Lung (tissue), 12 donors: Measurements from ENCODE around the gene HSBP1L1. TPM values are rescaled to one million over a fixed set of nuclear protein-coding genes. Genes with fewer than 3 reads are reported as not detected.

Experiments used
- ATAC-seq: fragments of 200-7000 bp; cut with Tn5 transposase; one replicate; pipeline ENCODE4 v1.9.1; 2020; ENCODE audit warnings: moderate number of reproducible peaks; ENCODE audit not compliant: insufficient read depth, low FRiP score
- DNase-seq, 3 donors: peaks; one replicate each; pipeline ENCODE4 v3.0.0-alpha.2; 2013 to 2017
- H3K27ac ChIP-seq, 2 donors: one replicate each; pipeline ENCODE4 v1.5.1; 2013; ENCODE audit warnings: mild to moderate bottlenecking in 2 of 2, moderate library complexity in 2 of 2, control low read depth in 1 of 2, inconsistent platforms in 1 of 2, low read depth in 1 of 2, low read length in 1 of 2
- H3K27me3 ChIP-seq, 3 donors: one replicate each; pipeline ENCODE4 v1.5.1; 2013; ENCODE audit warnings: low read length in 2 of 3; ENCODE audit not compliant: control insufficient read depth in 3 of 3, insufficient read depth in 3 of 3
- H3K36me3 ChIP-seq, 4 donors: one replicate each; pipeline ENCODE4 v1.5.1; 2013; ENCODE audit warnings: low read length in 4 of 4, mild to moderate bottlenecking in 1 of 4, moderate library complexity in 1 of 4; ENCODE audit not compliant: control insufficient read depth in 4 of 4, insufficient read depth in 4 of 4
- H3K4me1 ChIP-seq, 5 donors: one replicate each; pipeline ENCODE4 v1.5.1; 2013; ENCODE audit warnings: low read length in 5 of 5, mild to moderate bottlenecking in 2 of 5, moderate library complexity in 1 of 5; ENCODE audit not compliant: control insufficient read depth in 5 of 5, insufficient read depth in 5 of 5
- H3K4me3 ChIP-seq: one replicate; pipeline ENCODE4 v1.5.1; 2013; ENCODE audit warnings: mild to moderate bottlenecking, control low read depth, moderate library complexity
- H3K9ac ChIP-seq, 2 donors: one replicate each; pipeline ENCODE4 v1.5.1; 2013; ENCODE audit warnings: low read length in 2 of 2, control low read depth in 1 of 2; ENCODE audit not compliant: insufficient read depth in 1 of 2
- H3K9me3 ChIP-seq, 4 donors: one replicate each; pipeline ENCODE4 v1.5.1; 2013; ENCODE audit warnings: low read length in 3 of 4, mild to moderate bottlenecking in 1 of 4, moderate library complexity in 1 of 4; ENCODE audit not compliant: control insufficient read depth in 4 of 4, insufficient read depth in 3 of 4
- CTCF ChIP-seq: IDR thresholded peaks from 2 replicates; pipeline ENCODE4 v1.5.1; 2012; ENCODE audit warnings: mild to moderate bottlenecking; ENCODE audit errors: control extremely low read depth, extremely low read depth
- WGBS, 2 donors: extraction: QIAGEN DNeasy Blood & Tissue Kit; methylation state at CpG; one replicate each; pipeline ENCODE4 v1.1.7; 2013; 5-methylcytosine and 5-hydroxymethylcytosine counted together
- polyA plus RNA-seq, 2 donors: library from polyadenylated mRNA; stranded (reverse); fragments of 200-250 nt; gene quantifications; one replicate each; pipeline ENCODE4 v1.2.1, GENCODE V29; 2013
- total RNA-seq, 2 donors: library from RNA; depleted of rRNA in 1 of 2; stranded (reverse); fragments of >200 nt in 1 of 2; gene quantifications; one replicate each; pipeline ENCODE4 v1.2.1, GENCODE V29; 2014 to 2021
- donor health status: control.
- donor health status: control.
- donor health status: Bipolar disorder and iron deficiency.
- donor health status: healthy.
- donor health status: DM: yes; HTN: yes; CAD: no.

Gene HSBP1L1
- total and polyA plus RNA-seq, 4 donors = 23.2 to 80.9 (median 34.3) TPM

GRCh38 chr18:80012714-80013113, 48.3 kb downstream of the HSBP1L1 start:
- Histone ChIP-seq H3K27me3 (no peaks in the 10 kb centered on the region), H3K27ac (no peak overlapping the region), H3K9ac (no peak overlapping the region), H3K9me3 (peaks cover 0 to 19% (median 6%) of the 10 kb centered on the region in 4 donors), H3K4me3 (no peak overlapping the region), H3K4me1 (no peaks in the 10 kb centered on the region), H3K36me3 (peaks cover 0 to 13% (median 0%) of the 10 kb centered on the region in 4 donors)
- no peak for ATAC-seq
- TF ChIP-seq CTCF = no peak
- WGBS, 2 donors = 96 to 98% methylated on average over 20 of the region's 20 CpGs
- DNase-seq = no peak

Other genes starting within 250 kb of the HSBP1L1 start
- 1 to 10 TPM in 1 of 2 donors, under 1 TPM in 1; 0.80 to 1.7 TPM for gene KCNG2, start 166.7 kb upstream of the HSBP1L1 start, total RNA-seq
- 1 to 10 TPM in 1 of 2 donors, under 1 TPM in 1; 0.16 to 1.8 TPM for gene KCNG2, start 166.7 kb upstream of the HSBP1L1 start, polyA plus RNA-seq
- 10 to 100 TPM; 26.5 to 69.8 TPM for gene SLC66A2, start 13.0 kb upstream of the HSBP1L1 start, total RNA-seq
- gene SLC66A2, start 13.0 kb upstream of the HSBP1L1 start, polyA plus RNA-seq = 10 to 100 TPM; 54.9 to 71.8 TPM
- gene TXNL4A, start 23.9 kb downstream of the HSBP1L1 start, total RNA-seq = 100 to 1,000 TPM in 1 of 2 donors, 10 to 100 TPM in 1; 29.9 to 101 TPM
- 10 to 100 TPM; 84.1 to 86.2 TPM for gene TXNL4A, start 23.9 kb downstream of the HSBP1L1 start, polyA plus RNA-seq
- 10 to 100 TPM; 27.2 to 32.1 TPM for gene RBFA, start 69.8 kb downstream of the HSBP1L1 start, total RNA-seq
- gene RBFA, start 69.8 kb downstream of the HSBP1L1 start, polyA plus RNA-seq = 10 to 100 TPM; 16.1 to 19.5 TPM
- 10 to 100 TPM; 15.3 to 16.3 TPM for gene ADNP2, start 144.6 kb downstream of the HSBP1L1 start, total RNA-seq
- gene ADNP2, start 144.6 kb downstream of the HSBP1L1 start, polyA plus RNA-seq = 1 to 10 TPM; 4.9 to 8.8 TPM